AG08395 (cell line): Measurements from ENCODE around the gene PRDM8.

ENCODE experiments used
- DNase-seq: peaks from one replicate; pipeline ENCODE4 v3.0.0; 2012; ENCODE audit warnings: mixed read lengths, low spot score

PRDM8 gene

GRCh38 chr4:80201252-80202151 is 4.2 kb downstream of the PRDM8 start:
- peak; percentile 23 for DNase-seq

GRCh38 chr4:80202190-80202711 is 4.9 kb downstream of the PRDM8 start:
- peak; percentile 83 for DNase-seq

GRCh38 chr4:80202741-80203553 is 5.6 kb downstream of the PRDM8 start:
- peak; percentile 34 for DNase-seq

- no peak for DNase-seq
Measured at GRCh38 chr4:80204433-80205011, 7.2 kb downstream of the PRDM8 start.

- no peak for DNase-seq
Measured at GRCh38 chr4:80206111-80206510, 8.8 kb downstream of the PRDM8 start.

- DNase-seq = no peak
Measured at GRCh38 chr4:80206521-80207171, 9.3 kb downstream of the PRDM8 start.

GRCh38 chr4:80207172-80207583 is 9.9 kb downstream of the PRDM8 start:
- no peak for DNase-seq

- DNase-seq = no peak
Measured at GRCh38 chr4:80207664-80208063, 10.4 kb downstream of the PRDM8 start.

- no peak for DNase-seq
Measured at GRCh38 chr4:80208610-80209339, 11.5 kb downstream of the PRDM8 start.

GRCh38 chr4:80209340-80209701 is 12.0 kb downstream of the PRDM8 start:
- DNase-seq = no peak

- no peak for DNase-seq
Measured at GRCh38 chr4:80210549-80210948, 13.2 kb downstream of the PRDM8 start.

- peak; percentile 67 for DNase-seq
Measured at GRCh38 chr4:80213117-80213815, 16.0 kb downstream of the PRDM8 start.

GRCh38 chr4:80215449-80216052 is 18.2 kb downstream of the PRDM8 start:
- peak; percentile 48 for DNase-seq

GRCh38 chr4:80216100-80216761 is 18.9 kb downstream of the PRDM8 start:
- DNase-seq = no peak

- DNase-seq = no peak
Measured at GRCh38 chr4:80219301-80220025, 22.2 kb downstream of the PRDM8 start.

- DNase-seq = no peak
Measured at GRCh38 chr4:80220711-80221110, 23.4 kb downstream of the PRDM8 start.

GRCh38 chr4:80221161-80221560 is 23.9 kb downstream of the PRDM8 start:
- DNase-seq = peak; percentile 52

GRCh38 chr4:80225595-80225994 is 28.3 kb downstream of the PRDM8 start:
- peak; percentile 14 for DNase-seq

GRCh38 chr4:80226094-80226493 is 28.8 kb downstream of the PRDM8 start:
- peak; percentile 22 for DNase-seq
